DND-41 (cell line): ENCODE results near the gene GTPBP2.

ENCODE experiments used
- ATAC-seq: fragments of 200-7000 bp; cut with Tn5 transposase; 3 replicates; pipeline ENCODE4 v1.9.1; 2021; ENCODE audit warnings: low read depth; ENCODE audit not compliant: insufficient read depth
- DNase-seq: peaks from one replicate; pipeline ENCODE4 v3.0.0-alpha.2; 2020
- H2AFZ ChIP-seq: 2 replicates; pipeline ENCODE4 v1.6.0; 2012; ENCODE audit warnings: low read depth, low read length
- H3K27ac ChIP-seq: 2 replicates; pipeline ENCODE4 v1.5.1; 2012; ENCODE audit warnings: low read length, inconsistent platforms
- H3K27me3 ChIP-seq: fragments of 200-600 bp; sonication (generic); 2 replicates; pipeline ENCODE4 v1.6.0; 2012; ENCODE audit warnings: low read length, mild to moderate bottlenecking, inconsistent platforms; ENCODE audit not compliant: insufficient read depth, poor library complexity
- H3K36me3 ChIP-seq: 2 replicates; pipeline ENCODE4 v1.5.1; 2012; ENCODE audit warnings: low read length, inconsistent platforms; ENCODE audit not compliant: insufficient read depth
- H3K4me1 ChIP-seq: 2 replicates; pipeline ENCODE4 v1.5.1; 2012; ENCODE audit warnings: mild to moderate bottlenecking, low read length; ENCODE audit not compliant: insufficient read depth
- H3K4me2 ChIP-seq: 2 replicates; pipeline ENCODE4 v1.6.0; 2012; ENCODE audit warnings: mild to moderate bottlenecking, moderate library complexity, low read length, inconsistent platforms; ENCODE audit not compliant: insufficient read depth
- H3K4me3 ChIP-seq, 2 experiments: fragments of 200-600 bp in 1 of 2; shearing (Covaris generic) in 1 of 2; 2 replicates each; pipeline ENCODE4 v1.5.1; 2012 to 2016; ENCODE audit warnings: inconsistent platforms in 2 of 2, low read length in 2 of 2, mild to moderate bottlenecking in 2 of 2, low read depth in 1 of 2, moderate library complexity in 1 of 2
- H3K79me2 ChIP-seq: 2 replicates; pipeline ENCODE4 v1.6.0; 2012; ENCODE audit warnings: low read length, inconsistent platforms; ENCODE audit not compliant: insufficient read depth
- H3K9ac ChIP-seq: 2 replicates; pipeline ENCODE4 v1.6.0; 2012; ENCODE audit warnings: low read depth, mild to moderate bottlenecking, inconsistent platforms, low read length, moderate library complexity
- H3K9me3 ChIP-seq: 2 replicates; pipeline ENCODE4 v1.5.1; 2012; ENCODE audit warnings: low read length, moderate library complexity, mild to moderate bottlenecking, inconsistent platforms; ENCODE audit not compliant: insufficient read depth, severe bottlenecking
- H4K20me1 ChIP-seq: 2 replicates; pipeline ENCODE4 v1.6.0; 2012; ENCODE audit warnings: low read length; ENCODE audit not compliant: insufficient read depth
- EZH2 ChIP-seq: IDR thresholded peaks from 3 replicates; pipeline ENCODE4 v1.6.1; 2012; ENCODE audit warnings: borderline replicate concordance, low read depth, mild to moderate bottlenecking, moderate library complexity, low read length, inconsistent platforms; ENCODE audit not compliant: severe bottlenecking
- TF ChIP-seq, protein P1 (sequence below): IDR thresholded peaks from 2 replicates; pipeline ENCODE4 v1.5.1; 2012; ENCODE audit warnings: borderline replicate concordance, low read length, moderate library complexity, mild to moderate bottlenecking; ENCODE audit not compliant: poor library complexity, severe bottlenecking; ENCODE audit errors: extremely low read depth

Gene GTPBP2

DNA sequence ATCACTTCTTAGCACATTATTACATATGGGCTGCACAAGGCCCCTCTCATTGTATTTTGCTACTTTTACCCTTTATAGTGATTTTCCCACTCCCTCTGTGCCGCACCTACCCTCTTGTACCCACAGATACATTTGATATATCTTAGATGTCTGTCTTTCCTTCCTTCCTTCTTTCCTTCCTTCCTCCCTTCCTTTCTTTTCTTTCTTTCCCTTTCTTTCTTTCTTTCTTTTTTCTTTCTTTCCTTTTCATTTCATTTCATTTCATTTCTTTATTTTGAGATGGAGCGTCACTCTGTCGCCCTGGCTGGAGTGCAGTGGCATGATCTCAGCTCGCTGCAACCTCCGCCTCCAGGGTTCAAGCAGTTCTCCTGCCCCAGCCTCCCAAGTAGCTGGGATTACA is 40.9 kb downstream of the GTPBP2 start:
- Histone ChIP-seq H3K36me3 (peaks cover 85% of the 10 kb centered on the region), H3K9me3 (no peaks in the 10 kb centered on the region), H3K27me3 (no peaks in the 10 kb centered on the region), H3K9ac (no peak overlapping the region), H3K79me2 (peaks cover 15% of the 10 kb centered on the region; the same call in 1 of the 2 replicates), H3K4me1 (no peaks in the 10 kb centered on the region), H3K4me2 (no peak overlapping the region), H4K20me1 (no peaks in the 10 kb centered on the region), H3K4me3 (no peak overlapping the region), H2AFZ (no peak overlapping the region), H3K27ac (no peak overlapping the region)
- no peak for DNase-seq
- no peak for ATAC-seq
- TF ChIP-seq EZH2: no peak
- TF ChIP-seq, protein P1, sequence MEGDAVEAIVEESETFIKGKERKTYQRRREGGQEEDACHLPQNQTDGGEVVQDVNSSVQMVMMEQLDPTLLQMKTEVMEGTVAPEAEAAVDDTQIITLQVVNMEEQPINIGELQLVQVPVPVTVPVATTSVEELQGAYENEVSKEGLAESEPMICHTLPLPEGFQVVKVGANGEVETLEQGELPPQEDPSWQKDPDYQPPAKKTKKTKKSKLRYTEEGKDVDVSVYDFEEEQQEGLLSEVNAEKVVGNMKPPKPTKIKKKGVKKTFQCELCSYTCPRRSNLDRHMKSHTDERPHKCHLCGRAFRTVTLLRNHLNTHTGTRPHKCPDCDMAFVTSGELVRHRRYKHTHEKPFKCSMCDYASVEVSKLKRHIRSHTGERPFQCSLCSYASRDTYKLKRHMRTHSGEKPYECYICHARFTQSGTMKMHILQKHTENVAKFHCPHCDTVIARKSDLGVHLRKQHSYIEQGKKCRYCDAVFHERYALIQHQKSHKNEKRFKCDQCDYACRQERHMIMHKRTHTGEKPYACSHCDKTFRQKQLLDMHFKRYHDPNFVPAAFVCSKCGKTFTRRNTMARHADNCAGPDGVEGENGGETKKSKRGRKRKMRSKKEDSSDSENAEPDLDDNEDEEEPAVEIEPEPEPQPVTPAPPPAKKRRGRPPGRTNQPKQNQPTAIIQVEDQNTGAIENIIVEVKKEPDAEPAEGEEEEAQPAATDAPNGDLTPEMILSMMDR: no peak

DNA sequence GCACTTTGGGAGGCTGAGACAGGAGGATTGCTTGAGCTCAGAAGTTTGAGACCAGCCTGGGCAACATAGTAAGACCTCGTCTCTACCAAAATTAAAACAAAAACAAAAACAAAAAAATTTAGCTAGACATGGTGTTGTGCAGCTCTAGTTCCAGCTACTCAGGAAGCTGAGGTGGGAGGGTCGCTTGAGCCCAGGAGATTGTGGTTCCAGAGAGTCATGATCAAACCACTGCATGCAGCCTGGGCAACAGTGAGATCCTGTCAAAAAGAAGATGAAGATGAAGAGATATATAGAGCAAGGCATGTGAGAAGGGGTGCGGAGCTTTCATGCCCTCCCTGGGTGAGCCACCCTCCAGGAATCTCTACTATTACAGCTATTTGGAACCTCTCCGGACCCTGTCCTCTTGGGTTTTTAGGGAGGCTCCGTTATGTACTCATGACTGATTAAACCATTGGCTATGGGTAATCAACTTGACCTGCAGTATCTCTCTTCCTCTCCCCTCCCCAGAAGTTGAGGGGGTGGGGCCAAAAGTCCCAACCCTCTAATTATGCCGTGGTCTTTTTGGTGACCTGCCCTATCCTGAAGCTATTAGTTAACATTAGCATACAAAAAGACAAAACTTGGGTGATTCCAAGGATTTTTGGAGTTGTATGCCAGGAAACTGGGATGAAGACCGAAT is 44.0 kb downstream of the GTPBP2 start:
- no peaks in the 10 kb centered on the region for H3K9me3 ChIP-seq
- H3K9ac ChIP-seq: no peak overlapping the region
- H3K79me2 ChIP-seq: peaks cover 16% of the 10 kb centered on the region; the same call in 1 of the 2 replicates
- no peak overlapping the region for H3K27ac ChIP-seq
- no peak overlapping the region for H3K4me3 ChIP-seq
- DNase-seq: peak; percentile 20
- no peaks in the 10 kb centered on the region for H3K4me1 ChIP-seq
- TF ChIP-seq, protein P1: no peak
- no peak for TF ChIP-seq EZH2
- H3K27me3 ChIP-seq: no peaks in the 10 kb centered on the region
- H2AFZ ChIP-seq: no peak overlapping the region
- peak; percentile 68 for ATAC-seq
- peaks cover 5% of the 10 kb centered on the region; the same call in 1 of the 2 replicates for H4K20me1 ChIP-seq
- H3K36me3 ChIP-seq: peaks cover 75% of the 10 kb centered on the region
- no peak overlapping the region for H3K4me2 ChIP-seq

DNA sequence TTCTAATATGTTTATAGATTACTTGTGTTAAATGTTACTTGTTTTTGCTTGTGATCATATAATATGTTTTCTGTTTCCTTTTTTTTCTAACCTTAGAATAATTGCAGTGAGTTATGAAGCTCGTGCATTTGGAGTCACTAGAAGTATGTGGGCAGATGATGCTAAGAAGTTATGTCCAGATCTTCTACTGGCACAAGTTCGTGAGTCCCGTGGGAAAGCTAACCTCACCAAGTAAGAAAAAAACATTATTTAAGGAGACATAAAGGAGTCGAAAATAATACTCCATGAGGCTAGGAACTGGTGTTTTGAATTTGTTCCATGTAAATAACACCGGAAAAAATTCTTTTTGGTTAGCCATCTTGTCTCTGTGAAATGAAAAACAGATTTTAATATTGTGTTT is 46.2 kb downstream of the GTPBP2 start:
- Histone ChIP-seq H3K4me1 (peaks cover 12% of the 10 kb centered on the region), H3K4me2 (no peak overlapping the region), H2AFZ (no peak overlapping the region), H3K27me3 (no peaks in the 10 kb centered on the region), H3K9ac (no peak overlapping the region), H4K20me1 (peaks cover 5% of the 10 kb centered on the region; the same call in 1 of the 2 replicates), H3K79me2 (peaks cover 34% of the 10 kb centered on the region), H3K36me3 (peaks cover 56% of the 10 kb centered on the region), H3K9me3 (no peaks in the 10 kb centered on the region), H3K4me3 (no peak overlapping the region), H3K27ac (no peak overlapping the region)
- DNase-seq: no peak
- TF ChIP-seq, protein P1: no peak
- TF ChIP-seq EZH2: no peak
- ATAC-seq: no peak
